GM04504 (cell line): ENCODE data around the gene DDAH1.
A peak's percentile ranks its signal among the peaks of the same experiment; 100 is the strongest.

Source experiments
- DNase-seq: peaks from one replicate; pipeline ENCODE4 v3.0.0-alpha.2; 2012; ENCODE audit warnings: low read depth

Gene DDAH1

DNA sequence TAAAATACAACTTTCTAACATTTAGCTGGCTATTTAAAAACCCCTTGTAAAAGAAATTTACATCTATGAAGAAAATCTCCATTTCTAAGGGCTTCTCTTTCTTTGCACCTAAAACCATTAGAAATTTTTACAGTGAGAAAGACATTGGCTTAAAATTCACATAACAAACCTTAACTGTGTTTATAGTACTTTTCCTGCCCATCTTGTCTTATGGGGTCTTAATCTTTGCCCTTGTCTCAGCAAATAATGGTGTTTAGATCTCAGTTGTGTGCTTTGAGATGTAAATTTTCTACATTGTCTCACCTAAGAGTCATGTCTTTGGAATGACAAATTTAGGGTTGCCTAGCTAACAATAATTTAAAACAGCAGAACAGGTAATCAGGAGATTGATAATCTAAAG, 71.5 kb downstream of the DDAH1 start:
- no peak for DNase-seq

DNA sequence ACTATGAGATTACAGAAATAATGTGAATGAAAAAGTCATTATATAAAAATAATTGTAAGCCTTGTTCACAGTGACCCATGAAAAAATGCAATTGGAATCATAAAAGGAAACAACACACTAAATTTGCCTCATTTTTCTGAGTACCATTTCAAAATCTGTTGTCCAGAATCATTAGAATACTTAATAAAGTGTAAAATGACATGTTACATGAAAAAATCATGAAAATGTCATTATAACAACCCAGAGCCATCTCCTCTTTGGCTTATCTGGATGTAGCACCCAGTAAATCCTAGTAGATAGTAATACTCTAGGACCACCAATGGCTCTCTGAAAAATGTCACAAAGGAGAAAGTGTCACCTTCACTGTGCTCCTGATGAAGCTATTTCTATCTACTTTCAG, 76.5 kb downstream of the DDAH1 start:
- DNase-seq, result no peak

- no peak for DNase-seq
These were observed 77.2 kb downstream of the DDAH1 start for GRCh38 chr1:85387781-85388180.

GRCh38 chr1:85386068-85386722, 78.8 kb downstream of the DDAH1 start:
- no peak for DNase-seq

DNA sequence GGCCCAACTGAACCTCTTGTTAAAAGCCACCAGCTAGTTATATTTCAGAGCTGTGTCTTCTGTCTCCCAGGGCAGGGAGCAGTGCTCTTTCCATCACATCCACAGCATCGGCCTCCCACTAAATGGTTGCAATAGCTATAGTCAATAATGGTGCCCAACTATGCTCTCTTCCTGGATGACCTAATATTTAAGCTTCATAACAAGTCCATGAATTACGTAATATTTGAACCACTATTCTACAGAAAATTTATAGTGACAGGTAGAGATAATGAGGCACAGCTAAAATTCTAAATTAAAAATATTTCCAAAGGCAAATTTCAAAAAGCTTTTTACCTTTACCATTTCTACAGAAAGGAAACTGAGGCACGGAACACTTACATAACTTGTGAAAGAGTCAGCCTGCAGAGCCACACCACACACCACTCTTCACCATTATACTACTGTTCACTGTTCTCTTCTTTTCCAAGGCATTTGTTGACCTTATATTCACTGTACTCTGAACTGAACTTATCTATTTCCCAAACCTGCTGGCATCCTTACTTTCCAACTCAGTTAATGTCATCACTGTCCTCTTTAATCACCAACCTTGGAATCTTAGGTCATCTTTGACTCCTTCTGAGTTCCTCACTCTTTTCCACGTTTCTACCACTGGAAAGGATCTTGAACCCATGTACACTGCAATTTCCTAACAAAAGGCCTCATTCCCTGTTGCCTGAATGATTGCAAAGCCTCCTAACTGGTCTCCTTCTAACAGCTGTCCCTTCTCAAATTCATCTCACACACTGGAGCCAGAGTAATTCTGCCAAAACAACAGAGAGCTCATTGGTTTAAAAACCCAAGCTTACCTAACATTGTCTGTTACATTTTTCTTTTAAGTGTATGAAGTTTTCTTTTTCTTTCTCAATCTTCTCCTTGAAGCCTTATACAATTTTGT, 85.5 kb downstream of the DDAH1 start:
- DNase-seq, result no peak

GRCh38 chr1:85378534-85378933, 86.4 kb downstream of the DDAH1 start:
- DNase-seq, result no peak

GRCh38 chr1:85376356-85376755, 88.6 kb downstream of the DDAH1 start:
- no peak for DNase-seq

GRCh38 chr1:85375493-85375892, 89.5 kb downstream of the DDAH1 start:
- no peak for DNase-seq

DNA sequence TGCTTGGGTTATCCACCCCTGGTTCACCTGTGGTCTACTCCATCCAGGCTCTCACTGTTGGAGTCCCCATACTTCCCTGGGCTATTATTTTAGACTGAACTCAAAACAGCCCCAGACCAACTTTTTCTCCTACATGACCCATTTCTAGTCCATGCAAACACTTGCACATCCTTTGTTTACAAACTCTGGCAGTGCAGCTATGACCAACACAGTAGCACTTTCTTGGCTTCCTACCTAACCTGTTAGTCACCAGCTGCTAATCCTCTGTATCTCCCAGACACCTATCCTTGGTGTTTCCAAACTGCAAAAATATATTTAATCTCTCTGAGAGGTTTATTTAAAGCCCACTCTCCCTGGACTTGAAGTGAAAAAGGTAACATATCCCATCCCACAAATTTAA, 90.8 kb downstream of the DDAH1 start:
- peak; percentile 71 for DNase-seq

DNA sequence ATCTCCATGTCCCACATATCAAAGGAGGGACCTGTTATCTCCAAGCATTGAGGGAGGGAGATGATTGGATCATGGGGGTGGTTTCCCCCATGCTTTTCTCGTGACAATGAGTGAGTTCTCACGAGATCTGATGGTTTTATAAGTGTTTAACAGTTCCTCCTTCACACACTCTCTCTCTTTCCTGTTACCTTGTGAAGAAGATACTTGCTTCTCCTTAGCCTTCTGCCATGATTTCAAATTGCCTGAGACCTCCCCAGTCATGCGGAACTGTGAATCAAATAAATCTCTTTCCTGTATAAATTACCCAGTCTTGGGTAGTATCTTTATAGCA, 91.6 kb downstream of the DDAH1 start:
- DNase-seq, result no peak

GRCh38 chr1:85372683-85373377, 92.1 kb downstream of the DDAH1 start:
- DNase-seq, result no peak

DNA sequence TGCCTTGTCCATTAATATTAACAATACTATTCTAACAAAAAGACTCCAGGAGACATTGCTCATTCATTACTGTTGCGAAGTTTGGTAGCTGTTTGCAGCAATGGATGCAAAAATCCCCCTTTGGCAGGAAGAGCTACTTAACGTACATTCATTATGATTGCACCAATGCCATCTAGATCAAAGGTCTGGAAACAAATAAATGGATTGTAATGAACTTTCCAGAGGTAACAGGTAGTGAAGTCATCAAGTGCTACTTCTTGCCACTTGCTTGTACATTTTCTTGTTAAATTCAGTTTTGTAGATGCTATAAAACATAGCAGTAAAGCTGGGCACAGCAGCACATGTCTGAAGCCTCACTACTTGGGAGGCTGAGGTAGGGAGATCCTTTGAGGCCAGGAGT, 93.9 kb downstream of the DDAH1 start:
- no peak for DNase-seq

GRCh38 chr1:85368073-85368770, 96.7 kb downstream of the DDAH1 start:
- DNase-seq, result no peak

DNA sequence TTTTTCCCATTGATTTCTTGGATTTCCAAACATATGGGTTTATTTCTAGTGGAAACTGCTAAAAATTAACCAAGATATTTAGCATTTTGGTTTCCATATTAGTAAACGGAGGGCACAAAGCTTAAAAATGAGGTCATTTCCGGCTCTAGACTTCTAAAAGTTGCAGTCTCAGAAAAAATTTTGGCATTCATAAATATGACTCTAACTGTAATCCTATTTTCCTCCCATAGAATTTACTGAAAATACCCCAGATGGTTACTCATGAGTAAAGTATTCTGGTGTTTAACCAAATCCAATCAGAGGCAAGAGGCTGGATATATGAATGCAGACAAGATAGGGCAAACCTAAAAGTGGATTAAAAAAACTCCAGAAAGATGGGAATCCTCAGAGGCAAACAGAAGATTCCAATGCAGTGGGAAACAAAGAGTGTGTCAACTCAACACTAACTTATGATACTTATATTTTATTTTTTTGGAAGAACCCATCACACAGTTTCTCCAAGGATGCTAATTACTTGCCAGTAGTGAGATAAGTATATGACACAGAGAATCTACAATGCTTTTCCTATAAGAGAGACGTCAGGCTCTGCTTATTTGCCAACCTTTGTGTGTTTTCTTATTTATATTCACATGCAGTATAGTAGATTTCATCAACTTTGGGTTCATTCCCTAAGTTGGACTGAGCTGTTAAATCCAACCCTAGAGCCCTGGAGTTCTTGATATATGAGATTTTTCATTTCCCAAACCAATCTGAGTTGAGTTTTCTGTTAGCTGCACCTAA, 98.4 kb downstream of the DDAH1 start:
- DNase-seq, result peak; percentile 64

DNA sequence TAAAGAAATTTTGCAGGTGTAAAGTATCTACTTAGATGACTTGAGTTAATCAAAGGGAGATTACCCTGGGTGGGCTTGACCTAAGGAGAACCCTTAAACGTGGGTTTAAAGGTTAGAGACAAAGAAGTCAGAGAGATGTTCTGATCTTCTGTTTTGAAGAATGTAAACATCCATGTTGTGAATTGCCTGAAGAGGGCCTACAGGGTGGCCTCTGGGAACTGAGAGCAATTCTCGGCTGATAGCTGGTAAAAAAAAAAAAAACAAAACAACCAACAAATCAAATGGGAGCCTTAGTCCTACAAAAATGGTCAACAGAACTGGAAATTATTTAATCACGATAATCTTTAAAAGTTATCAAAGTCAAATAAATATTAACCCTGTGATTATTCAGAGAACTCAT, 99.1 kb downstream of the DDAH1 start:
- DNase-seq, result no peak

GRCh38 chr1:85363521-85363920, 101.4 kb downstream of the DDAH1 start:
- peak; percentile 17 for DNase-seq

GRCh38 chr1:85363092-85363491, 101.9 kb downstream of the DDAH1 start:
- no peak for DNase-seq

DNA sequence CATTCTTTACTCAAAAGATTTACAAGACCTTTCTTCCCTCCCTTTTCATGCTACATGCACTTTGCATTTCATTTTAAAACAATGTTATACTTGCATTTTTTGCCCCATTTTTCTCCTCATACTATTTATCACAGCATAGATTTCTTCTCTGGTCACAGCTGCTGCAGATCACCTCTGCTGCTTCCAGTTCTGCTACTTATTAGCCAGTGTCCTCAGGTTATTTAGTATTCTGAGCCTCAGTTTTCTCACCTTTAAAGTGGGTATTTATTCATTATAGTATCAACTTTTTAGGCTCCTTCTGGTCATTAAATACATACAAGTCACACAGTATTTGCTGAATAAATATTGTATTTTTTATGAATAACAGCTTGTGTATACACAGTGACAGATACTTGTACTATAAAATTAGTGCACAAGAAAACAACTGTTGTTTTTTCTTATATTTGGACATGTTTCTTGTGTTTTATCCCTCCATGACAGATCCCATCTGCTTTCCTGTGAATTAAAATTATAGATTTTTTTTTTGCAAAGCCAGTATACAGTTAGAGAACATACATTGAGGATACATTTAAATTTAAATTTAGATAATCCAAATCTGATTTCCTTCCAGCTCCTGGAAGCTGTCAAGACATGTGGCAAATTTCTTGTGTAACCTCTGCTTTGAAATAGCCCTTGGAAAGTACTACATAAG, 103.2 kb downstream of the DDAH1 start:
- DNase-seq, result no peak

DNA sequence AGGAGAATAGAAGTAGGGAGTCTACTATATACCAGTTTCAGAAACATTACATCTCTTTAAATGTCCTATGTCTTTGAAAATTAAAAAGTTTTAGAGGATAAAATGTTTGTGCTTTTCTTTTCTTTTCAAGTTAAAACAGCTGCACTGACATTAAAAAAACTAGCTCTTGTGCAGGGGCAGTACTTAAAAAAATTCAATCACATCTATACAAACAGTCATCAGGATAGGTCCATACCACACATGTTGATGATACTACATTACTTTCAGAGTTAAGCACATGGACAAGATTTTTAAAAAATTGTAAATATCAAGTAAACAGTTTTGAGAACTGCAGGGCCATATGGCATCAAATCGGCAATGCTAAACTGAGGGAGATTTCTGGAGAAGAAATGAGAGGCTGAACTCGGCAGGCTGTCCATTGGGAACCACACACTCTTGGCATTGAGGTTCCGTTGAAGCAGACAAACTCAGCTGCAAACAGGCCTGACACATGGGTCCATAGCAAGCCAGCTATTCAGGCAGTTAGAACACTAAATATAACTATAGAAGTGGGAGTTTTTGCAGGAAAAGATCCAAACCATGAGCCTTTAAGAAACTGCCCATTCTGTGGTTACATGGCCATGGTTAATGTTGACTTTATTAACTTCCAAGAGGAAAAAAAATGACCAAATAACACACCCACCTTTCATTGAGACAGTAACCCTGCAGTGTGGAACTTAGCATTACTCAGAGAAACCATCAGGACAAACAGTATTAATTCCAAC, 104.0 kb downstream of the DDAH1 start:
- peak; percentile 50 for DNase-seq
